Activated CD4-positive, alpha-beta memory T cell treated with anti-CD3 and anti-CD28 coated beads for 36 hours (primary cell): Measurements from ENCODE around the gene PRSS38. TPM values are rescaled to one million over a fixed set of nuclear protein-coding genes. Genes with fewer than 3 reads are reported as not detected.
"Not testable (repeated sequence)": the region's sequence is repeated elsewhere in the genome, so short reads cannot be mapped to it uniquely, and the experiment has no call there.

ENCODE experiments used
- CTCF ChIA-PET: fragments of 350-600 bp; sonication (Branson Sonifier 250); formaldehyde crosslinking; loops from one replicate; lab custom pipeline; 2021; ENCODE audit warnings: antibody characterized with exemption, inconsistent platforms; lab: Charles Lee
- POLR2A ChIA-PET: fragments of 350-600 bp; sonication (Branson Sonifier 250); formaldehyde crosslinking; loops from one replicate; lab custom pipeline; 2021; ENCODE audit warnings: antibody characterized with exemption; lab: Charles Lee
- DNase-seq: peaks from one replicate; pipeline ENCODE4 v3.0.0-alpha.2; 2020
- H3K27ac Mint-ChIP-seq: one replicate; pipeline ENCODE4 v1.8.0; 2021; ENCODE audit warnings: mixed read lengths
- H3K27me3 Mint-ChIP-seq: one replicate; pipeline ENCODE4 v1.8.0; 2021; ENCODE audit warnings: mixed read lengths
- H3K36me3 Mint-ChIP-seq: one replicate; pipeline ENCODE4 v1.8.0; 2021; ENCODE audit warnings: mixed read lengths
- H3K4me1 Mint-ChIP-seq: one replicate; pipeline ENCODE4 v1.8.0; 2021; ENCODE audit warnings: low read depth, mixed read lengths
- H3K4me3 Mint-ChIP-seq: one replicate; pipeline ENCODE4 v1.8.0; 2021; ENCODE audit warnings: mild to moderate bottlenecking, mixed read lengths
- H3K9me3 Mint-ChIP-seq: one replicate; pipeline ENCODE4 v1.8.0; 2021; ENCODE audit warnings: mixed read lengths
- intact Hi-C: fragments of 100-400 bp; cut with micrococcal nuclease; formaldehyde crosslinking; loops from one replicate; pipeline ENCODE4 v1.15.1; 2023
- total RNA-seq, 2 experiments: library from RNA; stranded (reverse); gene quantifications; one replicate each; pipeline ENCODE4 v1.2.3, GENCODE V29; 2021

Gene PRSS38
- total RNA-seq, 2 experiments from 2014 or later = not detected

GRCh38 chr1:227828786-227829185 is 13.3 kb downstream of the PRSS38 start:
- no peak for DNase-seq
- peaks cover 12% of the 10 kb centered on the region for H3K27me3 Mint-ChIP-seq
- no peak overlapping the region for H3K4me3 Mint-ChIP-seq
- H3K4me1 Mint-ChIP-seq = peaks cover 6% of the 10 kb centered on the region
- H3K27ac Mint-ChIP-seq = no peak overlapping the region
- intact Hi-C loops = no loop called here
- peaks cover 9% of the 10 kb centered on the region for H3K9me3 Mint-ChIP-seq
- CTCF ChIA-PET = no interaction called here
- POLR2A ChIA-PET = no interaction called here
- peaks cover 9% of the 10 kb centered on the region for H3K36me3 Mint-ChIP-seq

GRCh38 chr1:227838181-227838580 is 22.7 kb downstream of the PRSS38 start:
- Mint-ChIP-seq H3K4me3 (no peak overlapping the region), H3K36me3 (no peaks in the 10 kb centered on the region), H3K9me3 (no peaks in the 10 kb centered on the region), H3K27me3 (peaks cover 2% of the 10 kb centered on the region), H3K4me1 (no peaks in the 10 kb centered on the region), H3K27ac (no peak overlapping the region)
- intact Hi-C loops = no loop called here
- CTCF ChIA-PET = no interaction called here
- POLR2A ChIA-PET = no interaction called here
- DNase-seq = no peak

- Mint-ChIP-seq H3K36me3 (no peaks in the 10 kb centered on the region), H3K4me1 (no peaks in the 10 kb centered on the region), H3K27me3 (no peaks in the 10 kb centered on the region), H3K9me3 (no peaks in the 10 kb centered on the region), H3K4me3 (no peak overlapping the region), H3K27ac (no peak overlapping the region)
- CTCF ChIA-PET = no interaction called here
- POLR2A ChIA-PET = no interaction called here
- DNase-seq = no peak
- intact Hi-C loops = no loop called here
Measured at GRCh38 chr1:227841096-227841495, 25.6 kb downstream of the PRSS38 start.

GRCh38 chr1:227844320-227845146 is 29.1 kb downstream of the PRSS38 start:
- DNase-seq = no peak
- H3K36me3 Mint-ChIP-seq = no peaks in the 10 kb centered on the region
- peaks cover 6% of the 10 kb centered on the region for H3K9me3 Mint-ChIP-seq
- H3K27me3 Mint-ChIP-seq = no peaks in the 10 kb centered on the region
- intact Hi-C loops = no loop called here
- CTCF ChIA-PET = interaction anchor here (0.6 kb wide), 1 partner anchor 422 kb away, joined by 3 read pairs; no protein-coding TSS in a partner anchor
- POLR2A ChIA-PET = no interaction called here
- no peak overlapping the region for H3K27ac Mint-ChIP-seq
- no peaks in the 10 kb centered on the region for H3K4me1 Mint-ChIP-seq
- no peak overlapping the region for H3K4me3 Mint-ChIP-seq

DNA sequence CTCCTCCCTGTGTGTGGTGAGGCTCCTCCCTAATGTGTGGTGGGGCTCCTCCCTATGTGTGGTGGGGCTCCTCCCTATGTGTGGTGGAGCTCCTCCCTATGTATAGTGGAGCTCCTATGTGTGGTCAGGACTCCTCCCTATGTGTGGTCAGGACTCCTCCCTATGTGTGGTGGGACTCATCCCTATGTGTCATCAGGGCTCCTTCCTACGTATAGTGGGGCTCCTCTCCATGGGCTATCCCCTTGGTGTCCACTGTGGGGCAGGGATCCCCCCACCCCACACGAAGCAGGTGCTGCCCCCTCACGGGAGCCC is 29.6 kb downstream of the PRSS38 start:
- H3K27ac Mint-ChIP-seq = no peak overlapping the region
- no peak for DNase-seq
- intact Hi-C loops = no loop called here
- no peaks in the 10 kb centered on the region for H3K27me3 Mint-ChIP-seq
- H3K4me3 Mint-ChIP-seq = no peak overlapping the region
- CTCF ChIA-PET = no interaction called here
- H3K4me1 Mint-ChIP-seq = no peaks in the 10 kb centered on the region
- H3K9me3 Mint-ChIP-seq = peaks cover 6% of the 10 kb centered on the region
- POLR2A ChIA-PET = no interaction called here
- H3K36me3 Mint-ChIP-seq = no peaks in the 10 kb centered on the region

DNA sequence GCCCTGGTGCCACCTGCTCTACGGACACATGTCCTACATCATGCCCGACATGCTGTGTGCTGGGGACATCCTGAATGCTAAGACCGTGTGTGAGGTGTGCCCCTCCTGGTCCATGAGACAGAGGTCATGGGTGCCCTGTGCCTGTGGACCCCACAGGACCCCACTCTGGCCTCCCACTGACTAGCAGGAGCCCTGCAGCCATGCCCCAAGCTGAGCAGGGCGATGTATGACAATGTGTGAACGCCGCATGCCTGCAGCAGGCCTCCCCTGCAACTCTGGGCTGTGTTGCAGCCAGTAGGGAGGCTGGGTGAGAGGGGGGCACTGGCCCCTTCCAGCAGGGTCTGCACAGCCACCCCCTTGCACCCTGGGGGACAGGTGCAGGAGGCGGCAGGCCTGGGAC is 30.0 kb downstream of the PRSS38 start:
- Mint-ChIP-seq H3K27ac (no peak overlapping the region), H3K4me1 (no peaks in the 10 kb centered on the region), H3K27me3 (no peaks in the 10 kb centered on the region), H3K4me3 (no peak overlapping the region), H3K36me3 (no peaks in the 10 kb centered on the region), H3K9me3 (peaks cover 6% of the 10 kb centered on the region)
- intact Hi-C loops = no loop called here
- DNase-seq = no peak
- ChIA-PET POLR2A (no interaction called here), CTCF (no interaction called here)

DNA sequence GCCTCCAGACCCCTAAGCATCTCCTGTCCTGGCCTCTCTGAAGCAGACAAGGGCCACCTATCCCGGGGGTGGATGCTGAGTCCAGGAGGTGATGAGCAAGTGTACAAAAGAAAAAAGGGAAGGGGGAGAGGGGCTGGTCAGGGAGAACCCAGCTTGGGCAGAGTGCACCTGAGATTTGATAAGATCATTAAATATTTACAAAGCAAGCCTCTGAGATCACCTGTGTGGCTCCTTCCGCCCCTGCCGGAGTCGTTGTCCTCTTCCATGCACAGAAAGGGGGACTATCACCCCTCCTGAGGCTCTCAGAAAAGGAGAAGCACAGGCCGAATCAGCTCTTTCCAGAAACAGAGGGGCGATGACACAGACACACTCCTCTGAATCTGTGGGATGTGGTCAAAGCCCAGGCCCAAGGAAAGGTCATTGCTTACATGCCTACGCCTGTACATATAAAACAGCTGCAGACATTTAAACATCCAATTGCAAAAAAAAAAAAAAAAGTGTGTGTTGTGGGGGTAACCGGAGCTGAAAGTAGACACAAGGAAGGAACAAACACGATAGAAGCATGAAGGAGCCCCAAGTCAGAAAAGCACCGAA is 30.9 kb downstream of the PRSS38 start:
- intact Hi-C loops = no loop called here
- POLR2A ChIA-PET = no interaction called here
- Mint-ChIP-seq H3K27ac (no peak overlapping the region), H3K27me3 (no peaks in the 10 kb centered on the region), H3K4me3 (no peak overlapping the region), H3K36me3 (no peaks in the 10 kb centered on the region), H3K4me1 (no peaks in the 10 kb centered on the region), H3K9me3 (peaks cover 6% of the 10 kb centered on the region)
- CTCF ChIA-PET = no interaction called here
- no peak for DNase-seq

GRCh38 chr1:227847046-227847445 is 31.6 kb downstream of the PRSS38 start:
- intact Hi-C loops, H3K4me3 Mint-ChIP-seq, DNase-seq, CTCF ChIA-PET, H3K27ac Mint-ChIP-seq, H3K9me3 Mint-ChIP-seq, H3K4me1 Mint-ChIP-seq, H3K27me3 Mint-ChIP-seq, H3K36me3 Mint-ChIP-seq, POLR2A ChIA-PET: not testable (repeated sequence)

DNA sequence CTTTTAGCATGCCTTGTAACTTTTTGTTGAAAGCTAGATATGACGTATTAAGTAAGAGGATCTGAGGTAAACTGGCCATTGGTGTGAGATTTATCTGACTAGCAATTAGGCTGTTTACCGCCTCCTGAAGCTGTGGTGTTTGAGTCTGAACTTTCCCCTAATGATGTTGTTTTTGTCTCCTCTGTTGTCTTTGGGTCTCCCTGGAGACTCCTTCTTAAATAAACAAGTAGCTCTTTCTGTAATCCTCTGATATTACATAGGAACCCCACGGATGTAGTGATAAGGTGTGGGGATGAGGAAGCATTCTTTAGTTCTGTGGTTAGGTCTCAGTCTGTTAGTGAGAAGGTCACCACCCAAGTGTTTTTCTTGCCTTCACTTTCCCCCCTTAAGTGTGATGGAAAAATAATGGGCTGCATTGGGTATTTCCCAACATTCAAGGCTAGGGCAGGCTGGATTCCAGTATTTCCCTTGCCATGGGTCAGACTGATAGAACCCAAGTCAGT is 33.0 kb downstream of the PRSS38 start:
- Mint-ChIP-seq H3K27me3 (peaks cover 6% of the 10 kb centered on the region), H3K36me3 (no peaks in the 10 kb centered on the region), H3K4me3 (no peak overlapping the region), H3K9me3 (peaks cover 6% of the 10 kb centered on the region), H3K4me1 (no peaks in the 10 kb centered on the region), H3K27ac (no peak overlapping the region)
- intact Hi-C loops = no loop called here
- ChIA-PET CTCF (no interaction called here), POLR2A (no interaction called here)
- DNase-seq = no peak

DNA sequence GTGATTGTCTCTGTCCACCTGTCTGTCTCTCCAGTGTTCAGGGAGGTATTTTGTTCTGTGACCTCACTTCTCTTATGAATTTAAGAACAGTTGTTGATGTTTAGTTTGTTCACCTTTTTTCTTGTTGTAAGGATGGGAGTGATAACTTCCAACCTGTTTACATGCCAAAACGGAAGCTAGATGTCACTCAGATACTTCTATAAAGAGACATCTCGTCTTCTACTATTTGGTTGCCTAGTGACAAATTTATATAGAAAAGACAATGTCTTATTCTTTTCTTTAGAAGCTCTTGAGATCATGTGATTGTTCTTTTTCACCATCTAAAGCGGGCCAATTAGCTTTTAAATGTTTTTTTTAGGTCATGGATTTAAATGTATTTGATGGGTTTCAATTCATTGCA is 33.8 kb downstream of the PRSS38 start:
- ChIA-PET CTCF (interaction anchor here (0.6 to 1.5 kb wide), 2 partner anchors 87 to 182 kb away, joined by 3 read pairs; no protein-coding TSS in a partner anchor), POLR2A (no interaction called here)
- Mint-ChIP-seq H3K4me3 (no peak overlapping the region), H3K27me3 (peaks cover 6% of the 10 kb centered on the region), H3K4me1 (no peaks in the 10 kb centered on the region), H3K27ac (no peak overlapping the region), H3K9me3 (peaks cover 6% of the 10 kb centered on the region), H3K36me3 (no peaks in the 10 kb centered on the region)
- intact Hi-C loops = no loop called here
- DNase-seq = no peak

- intact Hi-C loops = no loop called here
- Mint-ChIP-seq H3K4me3 (no peak overlapping the region), H3K9me3 (no peaks in the 10 kb centered on the region), H3K36me3 (no peaks in the 10 kb centered on the region), H3K4me1 (no peaks in the 10 kb centered on the region), H3K27me3 (peaks cover 6% of the 10 kb centered on the region), H3K27ac (no peak overlapping the region)
- ChIA-PET POLR2A (no interaction called here), CTCF (no interaction called here)
- DNase-seq = no peak
Measured at GRCh38 chr1:227854189-227854588, 38.7 kb downstream of the PRSS38 start.

GRCh38 chr1:227855687-227856086 is 40.2 kb downstream of the PRSS38 start:
- Mint-ChIP-seq H3K4me1 (no peaks in the 10 kb centered on the region), H3K36me3 (no peaks in the 10 kb centered on the region), H3K27me3 (peaks cover 6% of the 10 kb centered on the region), H3K27ac (no peak overlapping the region), H3K9me3 (no peaks in the 10 kb centered on the region), H3K4me3 (no peak overlapping the region)
- ChIA-PET CTCF (no interaction called here), POLR2A (no interaction called here)
- intact Hi-C loops = no loop called here
- DNase-seq = no peak
